GM12801 (cell line): ENCODE results near the gene CPA5.

ENCODE experiments used
- CTCF ChIP-seq: IDR thresholded peaks from one replicate; pipeline ENCODE4 v1.5.1; 2011; ENCODE audit warnings: control low read depth; ENCODE audit not compliant: insufficient read length; ENCODE audit errors: extremely low read depth

The CPA5 gene

GRCh38 chr7:130397051-130397757, 52.6 kb downstream of the CPA5 start:
- TF ChIP-seq CTCF: no peak

- TF ChIP-seq CTCF: no peak
Measured at GRCh38 chr7:130397758-130398073, 53.1 kb downstream of the CPA5 start.

- no peak for TF ChIP-seq CTCF
Measured at GRCh38 chr7:130398526-130399090, 54.0 kb downstream of the CPA5 start.

GRCh38 chr7:130400120-130400572, 55.5 kb downstream of the CPA5 start:
- TF ChIP-seq CTCF: no peak

GRCh38 chr7:130401101-130401500, 56.5 kb downstream of the CPA5 start:
- TF ChIP-seq CTCF: no peak

GRCh38 chr7:130401578-130401977, 57.0 kb downstream of the CPA5 start:
- TF ChIP-seq CTCF: no peak

- TF ChIP-seq CTCF: no peak
Measured at GRCh38 chr7:130405003-130405402, 60.4 kb downstream of the CPA5 start.
